Naive B cell (primary cell): ENCODE results near the gene PTGIR. TPM values are rescaled to one million over a fixed set of nuclear protein-coding genes. Genes with fewer than 3 reads are reported as not detected.

Experiments
- ATAC-seq, 2 donors: fragments of 150-1000 bp; cut with Tn5 transposase; 2 replicates each; pipeline ENCODE4 v1.10.0; 2021; ENCODE audit warnings: low read depth in 2 of 2, mild to moderate bottlenecking in 2 of 2, moderate library complexity in 2 of 2
- DNase-seq: peaks from one replicate; pipeline ENCODE4 v3.0.0; 2022
- H3K27ac Mint-ChIP-seq, 6 donors: one replicate each; pipeline ENCODE4 v1.8.0; 2020 to 2022; ENCODE audit warnings: mild to moderate bottlenecking in 6 of 6, mixed read lengths in 6 of 6, moderate library complexity in 5 of 6, inconsistent platforms in 2 of 6
- H3K27me3 Mint-ChIP-seq, 3 donors: one replicate each; pipeline ENCODE4 v1.8.0; 2021 to 2022; ENCODE audit warnings: mixed read lengths in 3 of 3, mild to moderate bottlenecking in 1 of 3
- H3K36me3 Mint-ChIP-seq, 2 donors: one replicate each; pipeline ENCODE4 v1.8.0; 2020 to 2022; ENCODE audit warnings: mixed read lengths in 2 of 2, inconsistent platforms in 1 of 2, mild to moderate bottlenecking in 1 of 2
- H3K4me1 Mint-ChIP-seq, 3 donors: one replicate each; pipeline ENCODE4 v1.8.0; 2020 to 2022; ENCODE audit warnings: mixed read lengths in 3 of 3, inconsistent platforms in 1 of 3, mild to moderate bottlenecking in 1 of 3, moderate library complexity in 1 of 3
- H3K4me3 Mint-ChIP-seq, 8 donors: one replicate each; pipeline ENCODE4 v1.8.0; 2020 to 2022; ENCODE audit warnings: mild to moderate bottlenecking in 8 of 8, mixed read lengths in 8 of 8, moderate library complexity in 8 of 8, inconsistent platforms in 2 of 8
- H3K9me3 Mint-ChIP-seq, 7 donors: one replicate each; pipeline ENCODE4 v1.8.0; 2020 to 2022; ENCODE audit warnings: mixed read lengths in 7 of 7, mild to moderate bottlenecking in 5 of 7, inconsistent platforms in 2 of 7, moderate library complexity in 1 of 7
- polyA plus RNA-seq, 6 donors: library from polyadenylated mRNA; unstranded; fragments of 300-500 nt; fragmentation: Illumina TruSeq; gene quantifications; one replicate each; pipeline ENCODE4 v1.2.3, GENCODE V29; 2021; ENCODE audit warnings: low read depth in 6 of 6

The PTGIR gene
- polyA plus RNA-seq, 6 donors from 2014 or later: 1.3 to 4.5 (median 1.9) TPM; not detected in 1

- Mint-ChIP-seq H3K4me3 (no peak overlapping the region), H3K36me3 (peaks cover 21 to 43% of the 10 kb centered on the region in 2 donors), H3K27me3 (no peaks in the 10 kb centered on the region), H3K27ac (no peak overlapping the region), H3K9me3 (no peaks in the 10 kb centered on the region), H3K4me1 (peaks cover 24 to 43% (median 32%) of the 10 kb centered on the region in 3 donors)
- DNase-seq (no peak), ATAC-seq (no peak)
Observed at GRCh38 chr19:46608581-46609345, 16.1 kb downstream of the PTGIR start.

- H3K27ac Mint-ChIP-seq: no peak overlapping the region
Observed at GRCh38 chr19:46608178-46608577, 16.7 kb downstream of the PTGIR start.

GRCh38 chr19:46607448-46607841, 17.4 kb downstream of the PTGIR start:
- Mint-ChIP-seq H3K27me3 (no peaks in the 10 kb centered on the region), H3K36me3 (peaks cover 21 to 43% of the 10 kb centered on the region in 2 donors), H3K27ac (peak overlapping the region in 2 of 6 donors; percentile 33 to 75), H3K4me3 (no peak overlapping the region), H3K4me1 (peaks cover 32 to 44% (median 39%) of the 10 kb centered on the region in 3 donors), H3K9me3 (no peaks in the 10 kb centered on the region)
- DNase-seq: no peak
- ATAC-seq: no peak

More at GRCh38 chr19:46608178-46608577, 16.7 kb downstream of the PTGIR start:
- H3K36me3 Mint-ChIP-seq: peaks cover 21 to 43% of the 10 kb centered on the region in 2 donors
- H3K4me3 Mint-ChIP-seq: no peak overlapping the region
- peaks cover 29 to 44% (median 33%) of the 10 kb centered on the region in 3 donors for H3K4me1 Mint-ChIP-seq
- DNase-seq: no peak
- ATAC-seq: no peak
- no peaks in the 10 kb centered on the region for H3K27me3 Mint-ChIP-seq
- no peaks in the 10 kb centered on the region for H3K9me3 Mint-ChIP-seq

- no peak for ATAC-seq
- Mint-ChIP-seq H3K9me3 (no peaks in the 10 kb centered on the region), H3K4me3 (peak overlapping the region in 2 of 8 donors; percentile 20 to 69), H3K36me3 (peaks cover 21 to 43% of the 10 kb centered on the region in 2 donors), H3K27ac (peak overlapping the region in 1 of 6 donors; percentile 33), H3K27me3 (no peaks in the 10 kb centered on the region), H3K4me1 (peaks cover 34 to 44% (median 39%) of the 10 kb centered on the region in 3 donors)
- no peak for DNase-seq
Observed at GRCh38 chr19:46606681-46607447, 18.0 kb downstream of the PTGIR start.

- ATAC-seq (no peak), DNase-seq (no peak)
- Mint-ChIP-seq H3K36me3 (peaks cover 21 to 43% of the 10 kb centered on the region in 2 donors), H3K27me3 (no peaks in the 10 kb centered on the region), H3K27ac (no peak overlapping the region), H3K4me1 (peaks cover 31 to 39% (median 36%) of the 10 kb centered on the region in 3 donors), H3K4me3 (peak overlapping the region in 2 of 8 donors; percentile 57 to 69), H3K9me3 (no peaks in the 10 kb centered on the region)
Observed at GRCh38 chr19:46606019-46606418, 18.9 kb downstream of the PTGIR start.

- no peak for ATAC-seq
- Mint-ChIP-seq H3K4me3 (peak overlapping the region in 3 of 8 donors; percentile 10 to 69 (median 57)), H3K27me3 (no peaks in the 10 kb centered on the region), H3K36me3 (peaks cover 21 to 42% of the 10 kb centered on the region in 2 donors), H3K9me3 (peaks cover 0 to 2% (median 0%) of the 10 kb centered on the region in 7 donors), H3K4me1 (peaks cover 30 to 36% (median 34%) of the 10 kb centered on the region in 3 donors), H3K27ac (no peak overlapping the region)
- DNase-seq: no peak
Observed at GRCh38 chr19:46605356-46605821, 19.5 kb downstream of the PTGIR start.

- Mint-ChIP-seq H3K27ac (no peak overlapping the region), H3K4me1 (peaks cover 27 to 37% (median 36%) of the 10 kb centered on the region in 3 donors), H3K4me3 (peak overlapping the region in 2 of 8 donors; percentile 57 to 65), H3K27me3 (no peaks in the 10 kb centered on the region), H3K36me3 (peaks cover 21 to 37% of the 10 kb centered on the region in 2 donors), H3K9me3 (peaks cover 0 to 4% (median 0%) of the 10 kb centered on the region in 7 donors)
- ATAC-seq (no peak), DNase-seq (no peak)
Observed at GRCh38 chr19:46604781-46605355, 20.0 kb downstream of the PTGIR start.

GRCh38 chr19:46603752-46604231, 21.1 kb downstream of the PTGIR start:
- no peaks in the 10 kb centered on the region for H3K27me3 Mint-ChIP-seq
- peaks cover 27 to 37% (median 35%) of the 10 kb centered on the region in 3 donors for H3K4me1 Mint-ChIP-seq
- peaks cover 15 to 28% of the 10 kb centered on the region in 2 donors for H3K36me3 Mint-ChIP-seq
- ATAC-seq (no peak), DNase-seq (no peak)
- peak overlapping the region in 2 of 6 donors; percentile 85 to 100 for H3K27ac Mint-ChIP-seq
- peak overlapping the region in 6 of 8 donors; percentile 70 to 100 (median 98) for H3K4me3 Mint-ChIP-seq
- H3K9me3 Mint-ChIP-seq: peaks cover 0 to 5% (median 3%) of the 10 kb centered on the region in 7 donors

GRCh38 chr19:46603195-46603637, 21.7 kb downstream of the PTGIR start:
- Mint-ChIP-seq H3K27me3 (no peaks in the 10 kb centered on the region), H3K4me1 (peaks cover 27 to 37% (median 35%) of the 10 kb centered on the region in 3 donors), H3K9me3 (peaks cover 5 to 10% (median 9%) of the 10 kb centered on the region in 7 donors), H3K36me3 (peaks cover 13 to 28% of the 10 kb centered on the region in 2 donors), H3K27ac (peak overlapping the region in 4 of 6 donors; percentile 6 to 100 (median 66)), H3K4me3 (peak overlapping the region; percentile 56 to 100 (median 98))
- no peak for DNase-seq
- no peak for ATAC-seq

- peaks cover 27 to 37% (median 35%) of the 10 kb centered on the region in 3 donors for H3K4me1 Mint-ChIP-seq
- no peak for DNase-seq
Observed at GRCh38 chr19:46602392-46603194, 22.3 kb downstream of the PTGIR start.

GRCh38 chr19:46601318-46602224, 23.3 kb downstream of the PTGIR start, which contains the start of gene CALM3:
Gene CALM3 (plus strand): TSS chr19:46601330. CDS start chr19:46601435, 105 bp downstream.
- H3K9me3 Mint-ChIP-seq: peaks cover 6 to 18% (median 15%) of the 10 kb centered on the region in 7 donors
- DNase-seq: no peak
- H3K27me3 Mint-ChIP-seq: no peaks in the 10 kb centered on the region
- H3K27ac Mint-ChIP-seq: peak within 1 kb of the TSS; percentile 100
- peaks cover 5 to 17% of the 10 kb centered on the region in 2 donors for H3K36me3 Mint-ChIP-seq
- H3K4me3 Mint-ChIP-seq: peak within 1 kb of the TSS; percentile 95 to 100 (median 100)
- H3K4me1 Mint-ChIP-seq: peaks cover 27 to 37% (median 34%) of the 10 kb centered on the region in 3 donors
- no peak for ATAC-seq

More at GRCh38 chr19:46602392-46603194, 22.3 kb downstream of the PTGIR start:
- Mint-ChIP-seq H3K36me3 (peaks cover 6 to 25% of the 10 kb centered on the region in 2 donors), H3K27ac (peak overlapping the region; percentile 58 to 100 (median 86)), H3K9me3 (peaks cover 6 to 16% (median 15%) of the 10 kb centered on the region in 7 donors), H3K27me3 (no peaks in the 10 kb centered on the region), H3K4me3 (peak overlapping the region; percentile 95 to 100 (median 100))
- ATAC-seq: no peak
